ENCODE measurements around the gene C1orf105.

- TF ChIP-seq, protein P1, sequence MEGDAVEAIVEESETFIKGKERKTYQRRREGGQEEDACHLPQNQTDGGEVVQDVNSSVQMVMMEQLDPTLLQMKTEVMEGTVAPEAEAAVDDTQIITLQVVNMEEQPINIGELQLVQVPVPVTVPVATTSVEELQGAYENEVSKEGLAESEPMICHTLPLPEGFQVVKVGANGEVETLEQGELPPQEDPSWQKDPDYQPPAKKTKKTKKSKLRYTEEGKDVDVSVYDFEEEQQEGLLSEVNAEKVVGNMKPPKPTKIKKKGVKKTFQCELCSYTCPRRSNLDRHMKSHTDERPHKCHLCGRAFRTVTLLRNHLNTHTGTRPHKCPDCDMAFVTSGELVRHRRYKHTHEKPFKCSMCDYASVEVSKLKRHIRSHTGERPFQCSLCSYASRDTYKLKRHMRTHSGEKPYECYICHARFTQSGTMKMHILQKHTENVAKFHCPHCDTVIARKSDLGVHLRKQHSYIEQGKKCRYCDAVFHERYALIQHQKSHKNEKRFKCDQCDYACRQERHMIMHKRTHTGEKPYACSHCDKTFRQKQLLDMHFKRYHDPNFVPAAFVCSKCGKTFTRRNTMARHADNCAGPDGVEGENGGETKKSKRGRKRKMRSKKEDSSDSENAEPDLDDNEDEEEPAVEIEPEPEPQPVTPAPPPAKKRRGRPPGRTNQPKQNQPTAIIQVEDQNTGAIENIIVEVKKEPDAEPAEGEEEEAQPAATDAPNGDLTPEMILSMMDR (IDR thresholded peaks at IDR 0.05) = no peak
- TF ChIP-seq POLR2A (IDR thresholded peaks at IDR 0.05) = no peak
Observed at GRCh38 chr1:172468296-172468695, 47.8 kb downstream of the C1orf105 start.
